ENCODE results near the gene TGM3.

TGM3 gene

DNA sequence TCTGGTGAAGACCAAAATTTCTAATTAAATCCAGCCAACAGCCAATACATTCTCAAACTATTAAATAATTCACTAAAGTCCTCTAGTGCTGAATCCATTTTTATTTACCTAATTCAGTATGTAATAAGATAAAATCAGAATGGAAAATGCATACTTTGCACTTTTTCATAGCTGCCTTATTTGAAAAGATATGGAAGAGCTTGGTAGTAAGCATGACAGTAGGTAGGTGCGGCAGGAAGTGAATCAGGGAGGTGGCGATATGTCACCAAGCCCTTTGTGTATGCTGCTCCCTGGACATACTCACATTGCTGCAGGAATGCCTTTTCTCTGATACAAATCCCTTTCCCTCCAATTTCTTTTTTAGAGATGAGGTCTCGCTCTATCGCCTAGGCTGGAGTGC, 10.2 kb upstream of the TGM3 start (continued):
- TF ChIP-seq TSHZ1 (tag by site-specific recombination; IDR thresholded peaks at IDR 0.05; ENCODE audit: borderline replicate concordance): no peak

GRCh38 chr20:2287504-2287903, 8.3 kb upstream of the TGM3 start:
- Histone ChIP-seq H3K9me3 (ENCODE audit: control insufficient read depth, insufficient read depth, low read depth, low read length) (no peaks in the 10 kb centered on the region), H3K4me1 (ENCODE audit: control insufficient read depth, insufficient read depth, low read length) (peaks cover 5% of the 10 kb centered on the region; the same call in 1 of the 2 replicates), H3K4me3 (ENCODE audit: low read depth, low read length) (no peak overlapping the region), H3K27ac (ENCODE audit: extremely low read depth, low read depth, low read length) (no peak overlapping the region), H3K36me3 (ENCODE audit: control insufficient read depth in 2 of 2, insufficient read depth in 1 of 2, low read length in 2 of 2) (no peaks in the 10 kb centered on the region)
- TF ChIP-seq ZNF280D (tag by site-specific recombination; IDR thresholded peaks at IDR 0.05) (no peak), ZNF211 (tag by site-specific recombination; IDR thresholded peaks at IDR 0.05; ENCODE audit: low read depth) (no peak), GFI1B (tag by site-specific recombination; IDR thresholded peaks at IDR 0.05) (no peak), HOXA7 (CRISPR knock-in tag; IDR thresholded peaks at IDR 0.05; ENCODE audit: borderline replicate concordance) (no peak), BCL11B (tag by site-specific recombination; IDR thresholded peaks at IDR 0.05; ENCODE audit: low read depth) (no peak), MYNN (tag by site-specific recombination; IDR thresholded peaks at IDR 0.05; ENCODE audit: borderline replicate concordance) (no peak), ZNF560 (tag by site-specific recombination; IDR thresholded peaks at IDR 0.05; ENCODE audit: borderline replicate concordance) (no peak), ZNF335 (tag by site-specific recombination; conservative IDR thresholded peaks at IDR 0.05) (no peak), ZNF221 (tag by site-specific recombination; IDR thresholded peaks at IDR 0.05; ENCODE audit: borderline replicate concordance) (no peak), ZBTB1 (tag by site-specific recombination; IDR thresholded peaks at IDR 0.05) (no peak), KLF10 (tag by site-specific recombination; IDR thresholded peaks at IDR 0.05) (no peak), ZNF555 (tag by site-specific recombination; conservative IDR thresholded peaks at IDR 0.05) (no peak), ZNF623 (tag by site-specific recombination; IDR thresholded peaks at IDR 0.05) (no peak), ZNF629 (tag by site-specific recombination; IDR thresholded peaks at IDR 0.05) (no peak), ZNF350 (tag by site-specific recombination; IDR thresholded peaks at IDR 0.05) (no peak), IKZF3 (tag by site-specific recombination; IDR thresholded peaks at IDR 0.05) (no peak), ZNF223 (tag by site-specific recombination; IDR thresholded peaks at IDR 0.05) (no peak), ZIC2 (tag by site-specific recombination; IDR thresholded peaks at IDR 0.05) (no peak), ZNF18 (tag by site-specific recombination; IDR thresholded peaks at IDR 0.05) (no peak)
- TF ChIP-seq, protein P1, sequence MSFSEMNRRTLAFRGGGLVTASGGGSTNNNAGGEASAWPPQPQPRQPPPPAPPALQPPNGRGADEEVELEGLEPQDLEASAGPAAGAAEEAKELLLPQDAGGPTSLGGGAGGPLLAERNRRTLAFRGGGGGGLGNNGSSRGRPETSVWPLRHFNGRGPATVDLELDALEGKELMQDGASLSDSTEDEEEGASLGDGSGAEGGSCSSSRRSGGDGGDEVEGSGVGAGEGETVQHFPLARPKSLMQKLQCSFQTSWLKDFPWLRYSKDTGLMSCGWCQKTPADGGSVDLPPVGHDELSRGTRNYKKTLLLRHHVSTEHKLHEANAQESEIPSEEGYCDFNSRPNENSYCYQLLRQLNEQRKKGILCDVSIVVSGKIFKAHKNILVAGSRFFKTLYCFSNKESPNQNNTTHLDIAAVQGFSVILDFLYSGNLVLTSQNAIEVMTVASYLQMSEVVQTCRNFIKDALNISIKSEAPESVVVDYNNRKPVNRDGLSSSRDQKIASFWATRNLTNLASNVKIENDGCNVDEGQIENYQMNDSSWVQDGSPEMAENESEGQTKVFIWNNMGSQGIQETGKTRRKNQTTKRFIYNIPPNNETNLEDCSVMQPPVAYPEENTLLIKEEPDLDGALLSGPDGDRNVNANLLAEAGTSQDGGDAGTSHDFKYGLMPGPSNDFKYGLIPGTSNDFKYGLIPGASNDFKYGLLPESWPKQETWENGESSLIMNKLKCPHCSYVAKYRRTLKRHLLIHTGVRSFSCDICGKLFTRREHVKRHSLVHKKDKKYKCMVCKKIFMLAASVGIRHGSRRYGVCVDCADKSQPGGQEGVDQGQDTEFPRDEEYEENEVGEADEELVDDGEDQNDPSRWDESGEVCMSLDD (tag by site-specific recombination; IDR thresholded peaks at IDR 0.05): no peak
- ChIA-PET CTCF (no interaction called here), POLR2A (no interaction called here)

Data from HEK293 (cell line).